PC-9 (cell line): ENCODE measurements around the gene TAL1. TPM values are rescaled to one million over a fixed set of nuclear protein-coding genes. Genes with fewer than 3 reads are reported as not detected.

Experiments used
- BruUV-seq: library from RNA; stranded (reverse); fragments of 400-500 nt; replicated peaks from 2 replicates; lab custom pipeline; 2021; lab: Mats Ljungman, UMichigan
- CTCF ChIA-PET: fragments of 300-600 bp; sonication (Branson Sonifier 250); formaldehyde crosslinking; loops from one replicate; lab custom pipeline; 2022; ENCODE audit warnings: antibody characterized with exemption; lab: Charles Lee
- POLR2A ChIA-PET: fragments of 300-600 bp; sonication (Branson Sonifier 250); formaldehyde crosslinking; loops from one replicate; lab custom pipeline; 2022; ENCODE audit warnings: antibody characterized with exemption; ENCODE audit not compliant: unreplicated experiment; lab: Charles Lee
- DNase-seq, 2 experiments: peaks; one replicate each; pipeline versions ENCODE4 v3.0.0 to v3.0.0-alpha.2; 2015 to 2022; ENCODE audit warnings: mixed read lengths in 1 of 2
- H2AFZ ChIP-seq: fragments of 200-600 bp; sonication (generic); 2 replicates; pipeline ENCODE4 v1.8.1; 2017; ENCODE audit warnings: antibody characterized with exemption
- H3F3A ChIP-seq: fragments of 200-600 bp; sonication (generic); 2 replicates; pipeline ENCODE4 v1.8.1; 2017; ENCODE audit warnings: antibody characterized with exemption, mild to moderate bottlenecking, low read depth; ENCODE audit not compliant: insufficient read depth
- H3K27ac ChIP-seq: fragments of 200-600 bp; sonication (generic); 2 replicates; pipeline ENCODE4 v1.6.1; 2016; ENCODE audit warnings: mixed run types
- H3K27me3 ChIP-seq: fragments of 200-600 bp; sonication (generic); 2 replicates; pipeline ENCODE4 v1.6.1; 2016; ENCODE audit warnings: low read depth, mixed run types; ENCODE audit not compliant: insufficient read depth
- H3K36me3 ChIP-seq: fragments of 200-600 bp; sonication (generic); 2 replicates; pipeline ENCODE4 v1.6.1; 2016; ENCODE audit warnings: low read depth, mixed run types
- H3K4me1 ChIP-seq: fragments of 200-600 bp; sonication (generic); replicated peaks from 2 replicates; pipeline ENCODE4 v1.6.1; 2016; ENCODE audit warnings: mixed run types; ENCODE audit not compliant: insufficient read depth
- H3K4me2 ChIP-seq: fragments of 200-600 bp; sonication (generic); 2 replicates; pipeline ENCODE4 v1.6.1; 2017; ENCODE audit warnings: mixed run types
- H3K4me3 ChIP-seq: fragments of 200-600 bp; sonication (generic); 2 replicates; pipeline ENCODE4 v1.6.1; 2016; ENCODE audit warnings: mixed run types
- H3K79me2 ChIP-seq: fragments of 200-600 bp; sonication (generic); 2 replicates; pipeline ENCODE4 v1.6.1; 2017; ENCODE audit warnings: low read depth, mixed run types
- H3K9me2 ChIP-seq: fragments of 200-600 bp; sonication (generic); 2 replicates; pipeline ENCODE4 v1.8.1; 2017; ENCODE audit warnings: mild to moderate bottlenecking; ENCODE audit not compliant: insufficient read depth
- H3K9me3 ChIP-seq: fragments of 200-600 bp; sonication (generic); 2 replicates; pipeline ENCODE4 v1.8.1; 2016; ENCODE audit warnings: low read depth; ENCODE audit not compliant: insufficient read depth
- H4K20me1 ChIP-seq: fragments of 200-600 bp; sonication (generic); 2 replicates; pipeline ENCODE4 v1.8.1; 2017; ENCODE audit not compliant: insufficient read depth
- EZH2 ChIP-seq: fragments of 200-600 bp; sonication (generic); IDR thresholded peaks from 2 replicates; pipeline ENCODE4 v1.8.0; 2017; ENCODE audit warnings: antibody characterized with exemption, low read depth
- intact Hi-C: fragments of 100-400 bp; cut with micrococcal nuclease; formaldehyde crosslinking; loops from one replicate; pipeline ENCODE4 v1.10.0; 2022; ENCODE audit not compliant: unreplicated experiment
- total RNA-seq: library from RNA; stranded (reverse); gene quantifications from 2 replicates; pipeline ENCODE4 v1.2.3, GENCODE V29; 2021
- TF ChIP-seq, protein P1 (sequence below): fragments of 200-600 bp; sonication (generic); conservative IDR thresholded peaks from 2 replicates; pipeline ENCODE4 v1.6.1; 2017; ENCODE audit warnings: mixed run types, antibody characterized with exemption, mild to moderate bottlenecking, moderate library complexity

The TAL1 gene
- total RNA-seq, 1 experiment from 2014 or later = not detected

DNA sequence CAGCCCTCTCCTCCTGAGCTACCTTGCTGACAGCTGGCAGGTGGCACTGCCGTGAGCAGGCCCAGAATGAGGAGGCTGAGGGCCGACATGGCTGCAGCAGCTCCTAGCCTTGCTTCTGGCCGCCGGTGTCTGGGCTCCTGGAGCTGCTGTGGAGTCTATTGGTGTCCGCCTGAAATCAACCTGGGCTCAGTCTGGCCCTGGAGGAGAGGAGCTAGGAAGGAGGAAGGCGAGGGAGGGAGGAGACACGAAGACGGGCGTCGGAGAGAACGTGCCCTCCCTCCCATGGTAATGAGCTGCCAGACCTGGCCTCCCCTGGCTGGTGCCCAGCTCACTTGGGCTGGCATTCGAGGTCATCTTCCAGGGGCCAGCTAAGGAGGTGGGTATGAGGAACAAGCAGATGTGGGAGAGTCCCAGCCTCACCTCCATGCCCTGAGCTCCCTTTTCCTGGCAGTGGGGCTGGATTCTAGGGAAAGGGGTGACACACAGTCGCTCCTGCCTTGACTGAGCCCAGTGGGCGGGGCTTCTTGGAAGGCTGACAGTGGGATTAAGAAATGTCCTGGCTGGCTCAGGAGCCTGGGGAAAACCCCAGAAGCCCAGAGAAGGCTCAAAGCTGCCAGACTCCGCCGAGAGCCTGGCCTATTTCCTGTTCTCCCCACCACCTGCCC, 42.0 kb downstream of the TAL1 start, which contains the start of gene PDZK1IP1:
TSS of gene PDZK1IP1 (minus strand) at position 193 of the 665 bp plus-strand sequence. CDS start at position 89, 104 bp downstream.
- Histone ChIP-seq H3K9me3 (no peaks in the 10 kb centered on the region), H3K4me1 (no peaks in the 10 kb centered on the region), H3K4me2 (no peak within 1 kb of the TSS), H3F3A (no peaks in the 10 kb centered on the region), H3K4me3 (no peak within 1 kb of the TSS), H4K20me1 (no peaks in the 10 kb centered on the region), H3K9me2 (no peaks in the 10 kb centered on the region), H3K27me3 (no peaks in the 10 kb centered on the region), H2AFZ (no peak within 1 kb of the TSS), H3K79me2 (no peaks in the 10 kb centered on the region), H3K36me3 (no peaks in the 10 kb centered on the region), H3K27ac (no peak within 1 kb of the TSS)
- DNase-seq = peak in 1 of 2 experiments; percentile 82
- BruUV-seq = no TSS peak
- ChIA-PET POLR2A (interaction anchor here (0.5 to 1.1 kb wide), 6 partner anchors 11 to 578 kb away, joined by 3 to 7 read pairs (median 4); partner anchors contain the start of gene STIL), CTCF (interaction anchor here (0.6 to 1.3 kb wide), 6 partner anchors 11 to 538 kb away, joined by 3 to 27 read pairs (median 4); partner anchors contain the start of gene FOXD2)
- intact Hi-C loops = loop anchor here (1.0 to 5.0 kb wide), 2 partner anchors 11 to 247 kb away; partner anchors contain the start of gene FOXD2
- no peak for TF ChIP-seq EZH2
- TF ChIP-seq, protein P1, sequence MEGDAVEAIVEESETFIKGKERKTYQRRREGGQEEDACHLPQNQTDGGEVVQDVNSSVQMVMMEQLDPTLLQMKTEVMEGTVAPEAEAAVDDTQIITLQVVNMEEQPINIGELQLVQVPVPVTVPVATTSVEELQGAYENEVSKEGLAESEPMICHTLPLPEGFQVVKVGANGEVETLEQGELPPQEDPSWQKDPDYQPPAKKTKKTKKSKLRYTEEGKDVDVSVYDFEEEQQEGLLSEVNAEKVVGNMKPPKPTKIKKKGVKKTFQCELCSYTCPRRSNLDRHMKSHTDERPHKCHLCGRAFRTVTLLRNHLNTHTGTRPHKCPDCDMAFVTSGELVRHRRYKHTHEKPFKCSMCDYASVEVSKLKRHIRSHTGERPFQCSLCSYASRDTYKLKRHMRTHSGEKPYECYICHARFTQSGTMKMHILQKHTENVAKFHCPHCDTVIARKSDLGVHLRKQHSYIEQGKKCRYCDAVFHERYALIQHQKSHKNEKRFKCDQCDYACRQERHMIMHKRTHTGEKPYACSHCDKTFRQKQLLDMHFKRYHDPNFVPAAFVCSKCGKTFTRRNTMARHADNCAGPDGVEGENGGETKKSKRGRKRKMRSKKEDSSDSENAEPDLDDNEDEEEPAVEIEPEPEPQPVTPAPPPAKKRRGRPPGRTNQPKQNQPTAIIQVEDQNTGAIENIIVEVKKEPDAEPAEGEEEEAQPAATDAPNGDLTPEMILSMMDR = no peak

- no peak for DNase-seq
- Histone ChIP-seq H3K27ac (no peak overlapping the region), H3K4me3 (no peak overlapping the region), H3K27me3 (no peaks in the 10 kb centered on the region), H3K79me2 (no peaks in the 10 kb centered on the region), H3K4me2 (no peak overlapping the region), H4K20me1 (no peaks in the 10 kb centered on the region), H3K4me1 (no peaks in the 10 kb centered on the region), H3F3A (no peaks in the 10 kb centered on the region), H3K9me3 (no peaks in the 10 kb centered on the region), H2AFZ (no peak overlapping the region), H3K36me3 (no peaks in the 10 kb centered on the region), H3K9me2 (no peaks in the 10 kb centered on the region)
- ChIA-PET POLR2A (interaction anchor here (0.6 to 1.1 kb wide), 4 partner anchors 10 to 577 kb away, joined by 3 to 7 read pairs (median 4); partner anchors contain the start of gene STIL), CTCF (interaction anchor here (0.6 to 1.3 kb wide), 6 partner anchors 10 to 539 kb away, joined by 3 to 27 read pairs (median 4); partner anchors contain the start of gene FOXD2)
- TF ChIP-seq, protein P1 = no peak
- TF ChIP-seq EZH2 = no peak
- BruUV-seq = no TSS peak
- intact Hi-C loops = no loop called here
Measured at GRCh38 chr1:47188791-47189785, 42.9 kb downstream of the TAL1 start.

- Histone ChIP-seq H3K36me3 (no peaks in the 10 kb centered on the region), H3K4me2 (no peak overlapping the region), H3K4me3 (no peak overlapping the region), H3K4me1 (no peaks in the 10 kb centered on the region), H2AFZ (no peak overlapping the region), H3K27ac (no peak overlapping the region), H3K79me2 (no peaks in the 10 kb centered on the region), H4K20me1 (no peaks in the 10 kb centered on the region), H3K9me2 (no peaks in the 10 kb centered on the region), H3K27me3 (no peaks in the 10 kb centered on the region), H3F3A (no peaks in the 10 kb centered on the region), H3K9me3 (no peaks in the 10 kb centered on the region)
- no peak for DNase-seq
- intact Hi-C loops = no loop called here
- CTCF ChIA-PET = interaction anchor here (0.7 to 0.9 kb wide), 4 partner anchors 9 to 249 kb away, joined by 3 to 4 read pairs (median 3); no protein-coding TSS in a partner anchor
- POLR2A ChIA-PET = no interaction called here
- BruUV-seq = no TSS peak
- TF ChIP-seq, protein P1 = no peak
- TF ChIP-seq EZH2 = no peak
Measured at GRCh38 chr1:47187926-47188250, 44.1 kb downstream of the TAL1 start.
